K562 (cell line): ENCODE measurements around the gene ABHD14A. TPM values are rescaled to one million over a fixed set of nuclear protein-coding genes. Genes with fewer than 3 reads are reported as not detected.

Experiments used
- ATAC-seq: fragments of 200-7000 bp; cut with Tn5 transposase; 3 replicates; pipeline ENCODE4 v1.9.1; 2020; ENCODE audit warnings: moderate library complexity
- BruUV-seq: library from RNA; stranded (reverse); fragments of 400-500 nt; replicated peaks from 2 replicates; lab custom pipeline; 2021; lab: Mats Ljungman, UMichigan
- CTCF ChIA-PET: fragments of 300-600 bp; formaldehyde crosslinking; extraction: SDS; loops from one replicate; lab custom pipeline; 2021; ENCODE audit warnings: low intra/inter-chr PET ratio; lab: Yijun Ruan, JAX
- POLR2A ChIA-PET: fragments of 300-600, 350-650 bp; sonication (Branson Sonifier 250); formaldehyde crosslinking; extraction: SDS; loops from one replicate; lab custom pipeline; 2021; ENCODE audit warnings: antibody characterized with exemption, inconsistent platforms; lab: Yijun Ruan, JAX
- DNase-seq, 4 experiments: peaks; one replicate each; pipeline versions ENCODE4 v3.0.0 to v3.0.0-alpha.2; 2011 to 2018; ENCODE audit warnings: low spot score in 3 of 4, mixed read lengths in 3 of 4; ENCODE audit errors: extremely low read depth in 1 of 4
- FAIRE-seq: peaks from 2 replicates; lab custom pipeline; 2011; peaks lifted over from hg19 to GRCh38; lab: Jason Lieb, UNC
- H2AFZ ChIP-seq: 2 replicates; pipeline ENCODE4 v1.6.0; 2011; ENCODE audit warnings: low read depth, low read length, control low read depth, inconsistent platforms
- H3K27ac ChIP-seq: fragments of 200-600 bp; 3 replicates; pipeline ENCODE4 v1.8.0; 2011; ENCODE audit warnings: low read depth, mild to moderate bottlenecking, control low read depth, inconsistent platforms, low read length, moderate library complexity, mixed read lengths; ENCODE audit errors: extremely low read depth
- H3K27me3 ChIP-seq, 2 experiments: fragments of 300-600 bp in 1 of 2; 2 replicates in 1 of 2; 3 replicates in 1 of 2; pipeline versions ENCODE4 v1.6.0 to v1.8.0; 2011; ENCODE audit warnings: inconsistent platforms in 2 of 2, low read length in 2 of 2, mild to moderate bottlenecking in 1 of 2, mixed read lengths in 1 of 2, moderate library complexity in 1 of 2; ENCODE audit not compliant: control insufficient read depth in 2 of 2, insufficient read depth in 2 of 2
- H3K36me3 ChIP-seq: fragments of 300-600 bp; 3 replicates; pipeline ENCODE4 v1.8.0; 2011; ENCODE audit warnings: mild to moderate bottlenecking, low read length, inconsistent platforms; ENCODE audit not compliant: control insufficient read depth, insufficient read depth
- H3K4me1 ChIP-seq, 2 experiments: fragments of 200-600 bp in 1 of 2; replicated peaks in 1 of 2; 2 replicates in 1 of 2; 3 replicates in 1 of 2; pipeline versions ENCODE4 v1.5.1 to v1.8.0; 2011; ENCODE audit warnings: inconsistent platforms in 2 of 2, low read length in 2 of 2, mild to moderate bottlenecking in 1 of 2, mixed read lengths in 1 of 2, moderate library complexity in 1 of 2; ENCODE audit not compliant: control insufficient read depth in 2 of 2, insufficient read depth in 2 of 2
- H3K4me2 ChIP-seq: 2 replicates; pipeline ENCODE4 v1.6.1; 2011; ENCODE audit warnings: low read length, control low read depth, inconsistent platforms, mixed read lengths; ENCODE audit not compliant: insufficient read depth
- H3K4me3 ChIP-seq: fragments of 200-600 bp; sonication (generic), shearing (Covaris generic); 2 replicates; pipeline ENCODE4 v1.5.1; 2016; ENCODE audit warnings: control low read depth, inconsistent platforms
- H3K79me2 ChIP-seq: fragments of 200-600 bp; 3 replicates; pipeline ENCODE4 v1.8.0; 2011; ENCODE audit warnings: low read length, inconsistent platforms; ENCODE audit not compliant: control insufficient read depth, insufficient read depth
- H3K9ac ChIP-seq, 2 experiments: 2 replicates each; pipeline versions ENCODE4 v1.6.0 to v1.6.1; 2011; ENCODE audit warnings: low read depth in 2 of 2, low read length in 2 of 2, control low read depth in 1 of 2, inconsistent platforms in 1 of 2, mild to moderate bottlenecking in 1 of 2, mixed read lengths in 1 of 2; ENCODE audit not compliant: insufficient read depth in 1 of 2
- H3K9me1 ChIP-seq: one replicate; pipeline ENCODE4 v1.6.0; 2011; ENCODE audit warnings: inconsistent platforms, mild to moderate bottlenecking, low read length, moderate library complexity; ENCODE audit not compliant: control insufficient read depth, insufficient read depth
- H3K9me3 ChIP-seq: replicated peaks from 2 replicates; pipeline ENCODE4 v1.5.1; 2011; ENCODE audit warnings: low read depth, low read length, inconsistent platforms; ENCODE audit not compliant: control insufficient read depth, insufficient read depth
- H4K20me1 ChIP-seq: replicated peaks from 2 replicates; pipeline ENCODE4 v1.6.1; 2011; ENCODE audit warnings: low read length, inconsistent platforms, mixed read lengths; ENCODE audit not compliant: control insufficient read depth, insufficient read depth
- POLR2G ChIP-seq: fragments of 200-400 bp; formaldehyde crosslinking; IDR thresholded peaks from 2 replicates; pipeline ENCODE4 v1.6.1; 2017; ENCODE audit warnings: low read depth, mild to moderate bottlenecking, antibody characterized with exemption, low read length, moderate library complexity
- RBFOX2 ChIP-seq: fragments of 200-400 bp; formaldehyde crosslinking; IDR thresholded peaks from 2 replicates; pipeline ENCODE4 v1.6.1; 2017; ENCODE audit warnings: low read depth, mild to moderate bottlenecking, low read length, moderate library complexity
- RHOXF2B ChIP-seq: fragments of 250-450 bp; sonication (Bioruptor Pico); conservative IDR thresholded peaks from 2 replicates; pipeline ENCODE4 v1.5.1; 2021
- SETDB1 ChIP-seq: IDR thresholded peaks from one replicate; pipeline ENCODE4 v1.6.1; 2012; ENCODE audit warnings: low read length, control low read depth, inconsistent platforms
- WGBS: fragments of 100-300 bp; shearing (Covaris generic); methylation state at CpG from one replicate; pipeline ENCODE4 v1.1.6; 2016; ENCODE audit warnings: low coverage, mixed read lengths; ENCODE audit not compliant: insufficient coverage; ENCODE audit errors: missing lambda C conversion rate; 5-methylcytosine and 5-hydroxymethylcytosine counted together
- in situ Hi-C: fragments of 300-500 bp; cut with MboI; formaldehyde crosslinking; loops from 4 replicates; pipeline ENCODE4 v1.15.0; 2018; ENCODE audit warnings: inconsistent platforms, mixed read lengths
- intact Hi-C: fragments of 100-400 bp; cut with micrococcal nuclease; formaldehyde crosslinking; loops from 2 replicates; pipeline ENCODE4 v1.14.2; 2022
- polyA plus RNA-seq, 8 experiments: library from polyadenylated mRNA; depleted of rRNA in 4 of 8; stranded (reverse) in 5 of 8; unstranded in 3 of 8; fragments of >200 nt; fragmentation: Nextera tagmentation in 2 of 8; fragmentation: Illumina TruSeq in 1 of 8; extraction: Ambion mirVana in 2 of 8; extraction: Trizol in 1 of 8; gene quantifications; 2 replicates each; pipeline versions ENCODE4 v1.2.1 to v1.2.3, GENCODE V29; 2011 to 2014; ENCODE audit warnings: inconsistent platforms in 1 of 8, missing spikeins in 1 of 8
- total RNA-seq, 7 experiments: library from RNA; depleted of rRNA in 6 of 7; stranded (reverse); fragments of >200 nt in 6 of 7; fragmentation: Illumina TruSeq in 2 of 7; extraction: Trizol in 2 of 7; gene quantifications; 2 replicates each; pipeline versions ENCODE4 v1.2.1 to v1.2.3, GENCODE V29; 2011 to 2021; ENCODE audit warnings: low replicate concordance in 1 of 7
- TF ChIP-seq, protein P1 (sequence below): sonication (generic); formaldehyde crosslinking; IDR thresholded peaks from 2 replicates; pipeline ENCODE4 v1.8.1; 2023; ENCODE audit warnings: mild to moderate bottlenecking, missing genetic modification reagents

The ABHD14A gene
- total and polyA plus RNA-seq, 9 of the 15 experiments (the other 6 are each of a cell fraction or from before 2014, with no cell fraction given): 0.90 to 10.5 (median 8.3) TPM

- Histone ChIP-seq H3K27ac (no peak overlapping the region), H3K9ac (peak overlapping the region in 1 of 2 experiments; percentile 50; a peak in 1 of 4 replicates), H3K9me3 (no peaks in the 10 kb centered on the region), H3K4me2 (no peak overlapping the region), H2AFZ (no peak overlapping the region), H3K4me1 (peaks cover 34 to 60% of the 10 kb centered on the region in 2 experiments; a peak in 4 of 5 replicates), H3K9me1 (no peaks in the 10 kb centered on the region), H3K27me3 (no peaks in the 10 kb centered on the region), H3K36me3 (peaks cover 47% of the 10 kb centered on the region), H4K20me1 (no peaks in the 10 kb centered on the region), H3K79me2 (peaks cover 42% of the 10 kb centered on the region), H3K4me3 (no peak overlapping the region)
- 73% methylated on average over 8 of the region's 15 CpGs for WGBS
- no peak for FAIRE-seq
- DNase-seq: peak in 1 of 4 experiments; percentile 5
- no peak for ATAC-seq
- in situ Hi-C loops (no loop called here), intact Hi-C loops (no loop called here)
- no TSS peak for BruUV-seq
- CTCF ChIA-PET: no interaction called here
- POLR2A ChIA-PET: interaction anchor here (1.5 kb wide), 1 partner anchor 14 kb away, joined by 6 read pairs; the partner anchor contains the start of gene ABHD14A
- TF ChIP-seq SETDB1 (no peak), RBFOX2 (peak; percentile 38; the same call in 1 of the 2 replicates), RHOXF2B (CRISPR knock-in tag) (no peak), POLR2G (peak; percentile 43)
- TF ChIP-seq, protein P1, sequence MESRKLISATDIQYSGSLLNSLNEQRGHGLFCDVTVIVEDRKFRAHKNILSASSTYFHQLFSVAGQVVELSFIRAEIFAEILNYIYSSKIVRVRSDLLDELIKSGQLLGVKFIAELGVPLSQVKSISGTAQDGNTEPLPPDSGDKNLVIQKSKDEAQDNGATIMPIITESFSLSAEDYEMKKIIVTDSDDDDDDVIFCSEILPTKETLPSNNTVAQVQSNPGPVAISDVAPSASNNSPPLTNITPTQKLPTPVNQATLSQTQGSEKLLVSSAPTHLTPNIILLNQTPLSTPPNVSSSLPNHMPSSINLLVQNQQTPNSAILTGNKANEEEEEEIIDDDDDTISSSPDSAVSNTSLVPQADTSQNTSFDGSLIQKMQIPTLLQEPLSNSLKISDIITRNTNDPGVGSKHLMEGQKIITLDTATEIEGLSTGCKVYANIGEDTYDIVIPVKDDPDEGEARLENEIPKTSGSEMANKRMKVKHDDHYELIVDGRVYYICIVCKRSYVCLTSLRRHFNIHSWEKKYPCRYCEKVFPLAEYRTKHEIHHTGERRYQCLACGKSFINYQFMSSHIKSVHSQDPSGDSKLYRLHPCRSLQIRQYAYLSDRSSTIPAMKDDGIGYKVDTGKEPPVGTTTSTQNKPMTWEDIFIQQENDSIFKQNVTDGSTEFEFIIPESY (CRISPR knock-in tag): peak; percentile 69
Observed at GRCh38 chr3:51988286-51989146, 13.7 kb downstream of the ABHD14A start.
